Body of pancreas (tissue), 4 donors: ENCODE results near the gene TRAPPC12. TPM values are rescaled to one million over a fixed set of nuclear protein-coding genes. Genes with fewer than 3 reads are reported as not detected.
"Not testable (repeated sequence)": the region's sequence is repeated elsewhere in the genome, so short reads cannot be mapped to it uniquely, and the experiment has no call there.

Experiments
- ATAC-seq: fragments of 150-250 bp; one replicate; pipeline ENCODE4 v1.9.1; 2016
- DNase-seq, 4 donors: peaks; one replicate each; pipeline ENCODE4 v3.0.0-alpha.2; 2019
- H3K27ac ChIP-seq, 4 donors: fragments of 200-600 bp; sonication (generic); 1 replicate in 3 of 4; 2 replicates in 1 of 4; pipeline versions ENCODE4 v1.5.1 to v1.6.1; 2016 to 2019; ENCODE audit warnings: mild to moderate bottlenecking in 1 of 4, mixed read lengths in 1 of 4, moderate library complexity in 1 of 4
- H3K27me3 ChIP-seq, 2 donors: fragments of 200-600 bp; sonication (generic); one replicate each; pipeline ENCODE4 v1.6.0; 2016; ENCODE audit warnings: mild to moderate bottlenecking in 1 of 2
- H3K36me3 ChIP-seq, 2 donors: fragments of 200-600 bp; sonication (generic); replicated peaks in 1 of 2; 2 replicates each; pipeline ENCODE4 v1.5.1; 2016; ENCODE audit warnings: low read depth in 2 of 2; ENCODE audit not compliant: insufficient read depth in 1 of 2
- H3K4me1 ChIP-seq: fragments of 200-600 bp; sonication (generic); one replicate; pipeline ENCODE4 v1.6.0; 2016
- H3K4me3 ChIP-seq, 2 donors: fragments of 200-600 bp; sonication (generic); 1 replicate in 1 of 2; 2 replicates in 1 of 2; pipeline ENCODE4 v1.5.1; 2016 to 2019
- H3K9me3 ChIP-seq, 3 donors: fragments of 200-600 bp; sonication (generic); 1 replicate in 2 of 3; 2 replicates in 1 of 3; pipeline ENCODE4 v1.5.1; 2016
- CTCF ChIP-seq, 7 experiments: fragments of 450-650 bp in 4 of 7; fragments of 200-600 bp in 3 of 7; sonication (generic) in 3 of 7; IDR thresholded peaks; one replicate each; pipeline ENCODE4 v1.5.1; 2016 to 2019; ENCODE audit warnings: antibody characterized with exemption in 7 of 7
- POLR2A ChIP-seq, 3 donors: fragments of 450-650 bp; IDR thresholded peaks; one replicate each; pipeline ENCODE4 v1.6.1; 2016; ENCODE audit warnings: antibody characterized with exemption in 3 of 3, mild to moderate bottlenecking in 2 of 3
- WGBS, 2 donors: methylation state at CpG; one replicate each; pipeline ENCODE4 v1.1.5; 2017; 5-methylcytosine and 5-hydroxymethylcytosine counted together
- intact Hi-C: fragments of 100-400 bp; cut with DNase I; formaldehyde crosslinking; loops from one replicate; pipeline ENCODE4 v1.15.1; 2023
- total RNA-seq, 2 donors: library from RNA; depleted of rRNA; stranded (reverse); fragments of >200 nt; gene quantifications; one replicate each; pipeline ENCODE4 v1.1.0, GENCODE V29; 2016

TRAPPC12 gene
- total RNA-seq, 2 donors from 2014 or later, result 43.1 to 134 TPM

GRCh38 chr2:3494984-3495666 is 115.6 kb downstream of the TRAPPC12 start:
- no peak overlapping the region for H3K4me3 ChIP-seq
- TF ChIP-seq POLR2A (IDR thresholded peaks at IDR 0.05), result no peak
- TF ChIP-seq CTCF (IDR thresholded peaks at IDR 0.05), result no peak
- no peaks in the 10 kb centered on the region for H3K27me3 ChIP-seq
- no peak for DNase-seq
- H3K27ac ChIP-seq, result no peak overlapping the region
- H3K9me3 ChIP-seq, result no peaks in the 10 kb centered on the region
- ATAC-seq, result no peak
- peaks cover 0 to 8% of the 10 kb centered on the region in 2 donors for H3K36me3 ChIP-seq
- intact Hi-C loops, result no loop called here
- H3K4me1 ChIP-seq, result no peaks in the 10 kb centered on the region
- 92 to 96% methylated on average over 13 of the region's 13 CpGs for WGBS, 2 donors

- H3K4me1 ChIP-seq, DNase-seq, H3K9me3 ChIP-seq, H3K4me3 ChIP-seq, ATAC-seq, H3K27ac ChIP-seq, H3K36me3 ChIP-seq, H3K27me3 ChIP-seq, intact Hi-C loops: not testable (repeated sequence)
- 96 to 97% methylated on average over 15 of the region's 15 CpGs for WGBS, 2 donors
Measured at GRCh38 chr2:3496708-3497080, 117.2 kb downstream of the TRAPPC12 start.

GRCh38 chr2:3498783-3499394 is 119.4 kb downstream of the TRAPPC12 start:
- H3K27me3 ChIP-seq, result no peaks in the 10 kb centered on the region
- DNase-seq (peak in 1 of 4 donors; percentile 42), ATAC-seq (no peak)
- H3K4me1 ChIP-seq, result no peaks in the 10 kb centered on the region
- H3K27ac ChIP-seq, result no peak overlapping the region
- TF ChIP-seq POLR2A (IDR thresholded peaks at IDR 0.05) (no peak), CTCF (IDR thresholded peaks at IDR 0.05) (no peak)
- peaks cover 0 to 8% of the 10 kb centered on the region in 2 donors for H3K36me3 ChIP-seq
- no peak overlapping the region for H3K4me3 ChIP-seq
- 60 to 70% methylated on average over 18 of the region's 18 CpGs for WGBS, 2 donors
- H3K9me3 ChIP-seq, result no peaks in the 10 kb centered on the region
- intact Hi-C loops, result no loop called here

- WGBS, 2 donors, result 92 to 94% methylated on average over 14 to 32 of the region's 34 CpGs
- no peaks in the 10 kb centered on the region for H3K9me3 ChIP-seq
- H3K36me3 ChIP-seq, result peaks cover 0 to 8% of the 10 kb centered on the region in 2 donors
- DNase-seq (no peak), ATAC-seq (no peak)
- TF ChIP-seq CTCF (IDR thresholded peaks at IDR 0.05) (no peak), POLR2A (IDR thresholded peaks at IDR 0.05) (no peak)
- H3K4me1 ChIP-seq, result peaks cover under 1% of the 10 kb centered on the region
- H3K27ac ChIP-seq, result no peak overlapping the region
- H3K4me3 ChIP-seq, result no peak overlapping the region
- H3K27me3 ChIP-seq, result no peaks in the 10 kb centered on the region
- intact Hi-C loops, result no loop called here
Measured at GRCh38 chr2:3500326-3500899, 120.9 kb downstream of the TRAPPC12 start.

GRCh38 chr2:3503046-3503445 is 123.6 kb downstream of the TRAPPC12 start:
- WGBS, 2 donors, result 92 to 93% methylated on average over 14 of the region's 14 CpGs
- no peak for ATAC-seq
- peaks cover 0 to 2% of the 10 kb centered on the region in 2 donors for H3K36me3 ChIP-seq

More at GRCh38 chr2:3503046-3503445, 123.6 kb downstream of the TRAPPC12 start:
- H3K9me3 ChIP-seq, result no peaks in the 10 kb centered on the region
- intact Hi-C loops, result no loop called here
- no peak for DNase-seq
- peaks cover 13% of the 10 kb centered on the region for H3K4me1 ChIP-seq
- H3K4me3 ChIP-seq, result no peak overlapping the region
- TF ChIP-seq POLR2A (IDR thresholded peaks at IDR 0.05) (no peak), CTCF (IDR thresholded peaks at IDR 0.05) (no peak)
- no peak overlapping the region for H3K27ac ChIP-seq
- H3K27me3 ChIP-seq, result no peaks in the 10 kb centered on the region
